ENCODE measurements around the gene MAPK10. TPM values are rescaled to one million over a fixed set of nuclear protein-coding genes. Genes with fewer than 3 reads are reported as not detected.

The MAPK10 gene
- total RNA-seq, 6 donors from 2014 or later, result 11.1 to 89.1 (median 29.5) TPM

GRCh38 chr4:86014599-86014998 lies 345.3 kb downstream of the MAPK10 start:
- no peaks in the 10 kb centered on the region for H3K27me3 ChIP-seq
- H3K9me3 ChIP-seq, result no peaks in the 10 kb centered on the region
- DNase-seq (no peak), ATAC-seq (ENCODE audit: low FRiP score in 2 of 2) (no peak)
- H3K27ac ChIP-seq, result no peak overlapping the region
- TF ChIP-seq, protein P1, sequence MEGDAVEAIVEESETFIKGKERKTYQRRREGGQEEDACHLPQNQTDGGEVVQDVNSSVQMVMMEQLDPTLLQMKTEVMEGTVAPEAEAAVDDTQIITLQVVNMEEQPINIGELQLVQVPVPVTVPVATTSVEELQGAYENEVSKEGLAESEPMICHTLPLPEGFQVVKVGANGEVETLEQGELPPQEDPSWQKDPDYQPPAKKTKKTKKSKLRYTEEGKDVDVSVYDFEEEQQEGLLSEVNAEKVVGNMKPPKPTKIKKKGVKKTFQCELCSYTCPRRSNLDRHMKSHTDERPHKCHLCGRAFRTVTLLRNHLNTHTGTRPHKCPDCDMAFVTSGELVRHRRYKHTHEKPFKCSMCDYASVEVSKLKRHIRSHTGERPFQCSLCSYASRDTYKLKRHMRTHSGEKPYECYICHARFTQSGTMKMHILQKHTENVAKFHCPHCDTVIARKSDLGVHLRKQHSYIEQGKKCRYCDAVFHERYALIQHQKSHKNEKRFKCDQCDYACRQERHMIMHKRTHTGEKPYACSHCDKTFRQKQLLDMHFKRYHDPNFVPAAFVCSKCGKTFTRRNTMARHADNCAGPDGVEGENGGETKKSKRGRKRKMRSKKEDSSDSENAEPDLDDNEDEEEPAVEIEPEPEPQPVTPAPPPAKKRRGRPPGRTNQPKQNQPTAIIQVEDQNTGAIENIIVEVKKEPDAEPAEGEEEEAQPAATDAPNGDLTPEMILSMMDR (IDR thresholded peaks at IDR 0.05), result no peak
- TF ChIP-seq POLR2AphosphoS5 (IDR thresholded peaks at IDR 0.05) (no peak), EP300 (IDR thresholded peaks at IDR 0.05) (no peak), POLR2A (IDR thresholded peaks at IDR 0.05) (no peak)
- no peaks in the 10 kb centered on the region for H3K36me3 ChIP-seq
- WGBS, 2 donors, result 66 to 67% methylated on average over 5 of the region's 5 CpGs
- H3K4me3 ChIP-seq, result no peak overlapping the region
- H3K4me1 ChIP-seq, result no peaks in the 10 kb centered on the region

DNA sequence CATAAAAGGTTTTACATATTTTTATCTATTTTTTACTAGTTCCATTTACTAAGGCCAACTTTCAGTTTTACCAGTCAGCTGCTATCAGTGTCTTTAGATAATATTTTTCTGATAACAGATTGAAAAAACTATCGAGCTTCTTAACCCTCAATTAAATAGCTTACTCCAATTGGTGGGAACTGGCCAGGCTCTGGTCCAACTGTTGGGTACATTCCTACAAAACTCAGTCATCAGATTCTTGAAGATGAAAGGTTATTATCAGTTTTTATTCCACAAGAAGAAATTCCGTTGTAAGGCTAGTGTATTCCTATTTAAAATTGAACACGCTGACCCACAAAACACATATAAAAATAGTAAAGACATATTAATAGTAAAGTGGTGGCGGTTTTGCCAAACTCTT lies 346.2 kb downstream of the MAPK10 start:
- no peaks in the 10 kb centered on the region for H3K36me3 ChIP-seq
- no peak for ATAC-seq (ENCODE audit: low FRiP score in 2 of 2)
- H3K27ac ChIP-seq, result no peak overlapping the region
- H3K27me3 ChIP-seq, result no peaks in the 10 kb centered on the region
- H3K4me3 ChIP-seq, result no peak overlapping the region
- TF ChIP-seq EP300 (IDR thresholded peaks at IDR 0.05) (no peak), POLR2A (IDR thresholded peaks at IDR 0.05) (no peak), POLR2AphosphoS5 (IDR thresholded peaks at IDR 0.05) (no peak)
- TF ChIP-seq, protein P1 (IDR thresholded peaks at IDR 0.05), result no peak
- 73 to 76% methylated on average over 4 of the region's 4 CpGs for WGBS, 2 donors
- DNase-seq, result no peak
- H3K4me1 ChIP-seq, result no peaks in the 10 kb centered on the region
- no peaks in the 10 kb centered on the region for H3K9me3 ChIP-seq

GRCh38 chr4:86011117-86011516 lies 348.7 kb downstream of the MAPK10 start:
- ATAC-seq (ENCODE audit: low FRiP score in 2 of 2), result peak in 1 of 2 donors; percentile 34
- H3K27me3 ChIP-seq, result no peaks in the 10 kb centered on the region
- no peaks in the 10 kb centered on the region for H3K9me3 ChIP-seq
- no peak overlapping the region for H3K4me3 ChIP-seq
- no peaks in the 10 kb centered on the region for H3K36me3 ChIP-seq
- H3K4me1 ChIP-seq, result peaks cover 0 to 6% (median 0%) of the 10 kb centered on the region in 4 donors
- TF ChIP-seq POLR2A (IDR thresholded peaks at IDR 0.05), result no peak
- no peak for TF ChIP-seq EP300 (IDR thresholded peaks at IDR 0.05)
- no peak for TF ChIP-seq POLR2AphosphoS5 (IDR thresholded peaks at IDR 0.05)
- TF ChIP-seq, protein P1 (IDR thresholded peaks at IDR 0.05), result no peak
- no peak for DNase-seq
- H3K27ac ChIP-seq, result no peak overlapping the region
- 62% methylated on average over 1 of the region's 1 CpG for WGBS, 2 donors

GRCh38 chr4:86007042-86007441 lies 352.8 kb downstream of the MAPK10 start:
- H3K4me3 ChIP-seq, result no peak overlapping the region
- no peaks in the 10 kb centered on the region for H3K36me3 ChIP-seq
- no peak for TF ChIP-seq POLR2A (IDR thresholded peaks at IDR 0.05)
- no peak for TF ChIP-seq POLR2AphosphoS5 (IDR thresholded peaks at IDR 0.05)
- TF ChIP-seq, protein P1 (IDR thresholded peaks at IDR 0.05), result no peak
- TF ChIP-seq EP300 (IDR thresholded peaks at IDR 0.05), result no peak
- H3K27me3 ChIP-seq, result no peaks in the 10 kb centered on the region
- WGBS, 2 donors, result 81 to 82% methylated on average over 6 of the region's 6 CpGs
- no peaks in the 10 kb centered on the region for H3K9me3 ChIP-seq
- peaks cover 0 to 6% (median 0%) of the 10 kb centered on the region in 4 donors for H3K4me1 ChIP-seq
- no peak for DNase-seq
- ATAC-seq (ENCODE audit: low FRiP score in 2 of 2), result no peak
- no peak overlapping the region for H3K27ac ChIP-seq

- H3K9me3 ChIP-seq, result no peaks in the 10 kb centered on the region
- H3K4me3 ChIP-seq, result no peak overlapping the region
- TF ChIP-seq, protein P1 (IDR thresholded peaks at IDR 0.05), result no peak
- TF ChIP-seq EP300 (IDR thresholded peaks at IDR 0.05) (no peak), POLR2A (IDR thresholded peaks at IDR 0.05) (no peak), POLR2AphosphoS5 (IDR thresholded peaks at IDR 0.05) (no peak)
- H3K27me3 ChIP-seq, result no peaks in the 10 kb centered on the region
- DNase-seq (no peak), ATAC-seq (ENCODE audit: low FRiP score in 2 of 2) (peak in 1 of 2 donors; percentile 51)
- H3K36me3 ChIP-seq, result no peaks in the 10 kb centered on the region
- H3K27ac ChIP-seq, result no peak overlapping the region
- H3K4me1 ChIP-seq, result peaks cover 0 to 6% (median 0%) of the 10 kb centered on the region in 4 donors
Observed at GRCh38 chr4:86006057-86006456, 353.8 kb downstream of the MAPK10 start.
